Measurements from ENCODE around the gene MRPS5.

Gene MRPS5

DNA sequence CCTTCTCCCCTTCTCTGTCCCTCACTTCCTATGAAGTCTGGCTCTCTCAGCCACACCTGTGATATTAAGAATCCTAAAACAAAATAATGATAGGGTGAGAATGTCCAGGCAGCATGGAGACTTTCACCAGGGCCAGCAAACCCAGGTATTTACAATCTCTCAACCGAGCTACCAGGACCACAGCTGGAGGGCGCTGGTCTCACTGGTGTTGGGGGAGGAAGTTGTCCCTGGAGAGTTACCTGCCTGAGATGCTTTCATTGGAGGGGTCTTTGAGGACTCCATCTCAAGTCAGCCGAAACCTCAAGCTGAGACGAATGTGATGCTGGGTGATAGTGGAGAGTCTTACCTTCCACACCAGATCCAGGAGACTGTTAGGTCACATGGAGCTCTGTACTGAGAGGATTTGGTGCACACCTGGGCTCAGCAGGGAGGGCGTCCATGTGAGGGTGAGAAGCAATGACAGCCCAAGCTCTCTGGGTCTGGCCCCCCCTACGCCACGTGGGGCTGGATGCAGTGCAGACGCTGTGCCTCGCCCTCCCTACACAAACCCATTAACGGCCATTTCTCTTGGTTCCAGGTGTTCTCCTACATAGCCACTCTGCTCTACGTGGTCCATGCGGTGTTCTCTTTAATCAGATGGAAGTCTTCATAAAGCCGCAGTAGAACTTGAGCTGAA lies 68.7 kb downstream of the MRPS5 start:
- Histone ChIP-seq H3K27me3 (ENCODE audit: control insufficient read depth, insufficient read depth, low read length) (no peaks in the 10 kb centered on the region), H3K4me1 (ENCODE audit: control insufficient read depth, insufficient read depth, low read length) (no peaks in the 10 kb centered on the region), H3K27ac (ENCODE audit: low read depth, low read length) (no peak overlapping the region), H3K9ac (ENCODE audit: low read depth, low read length) (no peak overlapping the region), H3K9me3 (ENCODE audit: control insufficient read depth, insufficient read depth, low read length) (no peaks in the 10 kb centered on the region), H3K36me3 (ENCODE audit: control insufficient read depth, insufficient read depth, low read length) (no peaks in the 10 kb centered on the region), H3K4me3 (ENCODE audit: low read depth, low read length) (no peak overlapping the region)

- Histone ChIP-seq H3K9me3 (ENCODE audit: control insufficient read depth, insufficient read depth, low read length) (no peaks in the 10 kb centered on the region), H3K36me3 (ENCODE audit: control insufficient read depth, insufficient read depth, low read length) (no peaks in the 10 kb centered on the region), H3K4me1 (ENCODE audit: control insufficient read depth, insufficient read depth, low read length) (no peaks in the 10 kb centered on the region), H3K9ac (ENCODE audit: low read depth, low read length) (no peak overlapping the region), H3K27ac (ENCODE audit: low read depth, low read length) (no peak overlapping the region), H3K4me3 (ENCODE audit: low read depth, low read length) (no peak overlapping the region), H3K27me3 (ENCODE audit: control insufficient read depth, insufficient read depth, low read length) (no peaks in the 10 kb centered on the region)
These were observed 69.3 kb downstream of the MRPS5 start for GRCh38 chr2:95052307-95052706.

DNA sequence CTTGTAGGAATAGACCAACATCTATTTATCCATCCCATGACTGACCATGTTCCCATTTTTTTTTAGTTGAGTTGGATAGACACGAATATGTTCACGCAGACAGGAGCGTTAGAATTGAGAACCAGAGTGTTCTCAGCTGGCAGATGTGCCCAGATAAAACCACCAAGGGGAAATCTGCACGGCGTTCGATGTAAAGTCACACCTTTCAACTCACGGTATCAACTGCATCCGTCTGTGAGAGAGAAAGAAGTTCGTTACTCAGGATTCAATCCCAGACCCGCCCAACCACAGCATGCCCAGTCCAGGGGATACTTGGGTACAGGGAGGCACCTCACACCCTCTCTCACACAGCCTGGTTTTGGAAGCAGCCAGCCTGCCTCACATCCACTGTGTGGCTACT lies 70.0 kb downstream of the MRPS5 start:
- no peak overlapping the region for H3K4me3 ChIP-seq (ENCODE audit: low read depth, low read length)
- no peak overlapping the region for H3K27ac ChIP-seq (ENCODE audit: low read depth, low read length)
- no peaks in the 10 kb centered on the region for H3K36me3 ChIP-seq (ENCODE audit: control insufficient read depth, insufficient read depth, low read length)
- H3K27me3 ChIP-seq (ENCODE audit: control insufficient read depth, insufficient read depth, low read length): no peaks in the 10 kb centered on the region
- H3K4me1 ChIP-seq (ENCODE audit: control insufficient read depth, insufficient read depth, low read length): no peaks in the 10 kb centered on the region
- H3K9ac ChIP-seq (ENCODE audit: low read depth, low read length): no peak overlapping the region
- H3K9me3 ChIP-seq (ENCODE audit: control insufficient read depth, insufficient read depth, low read length): no peaks in the 10 kb centered on the region

GRCh38 chr2:95050385-95051300 lies 71.0 kb downstream of the MRPS5 start:
- H3K9ac ChIP-seq (ENCODE audit: low read depth, low read length): no peak overlapping the region
- no peaks in the 10 kb centered on the region for H3K9me3 ChIP-seq (ENCODE audit: control insufficient read depth, insufficient read depth, low read length)
- H3K27me3 ChIP-seq (ENCODE audit: control insufficient read depth, insufficient read depth, low read length): no peaks in the 10 kb centered on the region
- H3K4me1 ChIP-seq (ENCODE audit: control insufficient read depth, insufficient read depth, low read length): no peaks in the 10 kb centered on the region
- no peak overlapping the region for H3K27ac ChIP-seq (ENCODE audit: low read depth, low read length)
- no peaks in the 10 kb centered on the region for H3K36me3 ChIP-seq (ENCODE audit: control insufficient read depth, insufficient read depth, low read length)
- no peak overlapping the region for H3K4me3 ChIP-seq (ENCODE audit: low read depth, low read length)

DNA sequence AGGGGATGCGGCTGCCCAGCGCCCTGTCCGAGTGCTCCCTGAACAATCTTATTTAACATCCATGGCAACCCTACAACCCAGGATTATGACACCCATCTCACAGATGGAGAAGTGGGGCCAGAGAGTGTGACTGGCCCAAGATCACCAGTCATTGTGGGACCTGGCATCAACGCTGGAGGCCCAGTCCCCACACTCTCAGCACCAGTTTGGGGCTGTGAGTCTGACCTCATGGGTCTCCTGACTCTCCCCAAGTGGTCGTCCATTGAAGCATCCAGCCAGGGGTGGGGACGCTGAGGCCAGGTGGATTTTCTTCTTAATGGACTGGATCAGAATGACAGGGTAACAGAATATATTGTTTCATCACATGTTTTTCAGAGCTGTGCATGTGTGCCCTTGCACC lies 71.6 kb downstream of the MRPS5 start:
- Histone ChIP-seq H3K27ac (ENCODE audit: low read depth, low read length) (no peak overlapping the region), H3K4me1 (ENCODE audit: control insufficient read depth, insufficient read depth, low read length) (no peaks in the 10 kb centered on the region), H3K4me3 (ENCODE audit: low read depth, low read length) (no peak overlapping the region), H3K9me3 (ENCODE audit: control insufficient read depth, insufficient read depth, low read length) (no peaks in the 10 kb centered on the region), H3K27me3 (ENCODE audit: control insufficient read depth, insufficient read depth, low read length) (no peaks in the 10 kb centered on the region), H3K9ac (ENCODE audit: low read depth, low read length) (no peak overlapping the region), H3K36me3 (ENCODE audit: control insufficient read depth, insufficient read depth, low read length) (no peaks in the 10 kb centered on the region)

GRCh38 chr2:95049683-95049955 lies 72.0 kb downstream of the MRPS5 start:
- Histone ChIP-seq H3K9me3 (ENCODE audit: control insufficient read depth, insufficient read depth, low read length) (no peaks in the 10 kb centered on the region), H3K27ac (ENCODE audit: low read depth, low read length) (no peak overlapping the region), H3K4me1 (ENCODE audit: control insufficient read depth, insufficient read depth, low read length) (no peaks in the 10 kb centered on the region), H3K4me3 (ENCODE audit: low read depth, low read length) (no peak overlapping the region), H3K9ac (ENCODE audit: low read depth, low read length) (no peak overlapping the region), H3K27me3 (ENCODE audit: control insufficient read depth, insufficient read depth, low read length) (no peaks in the 10 kb centered on the region), H3K36me3 (ENCODE audit: control insufficient read depth, insufficient read depth, low read length) (no peaks in the 10 kb centered on the region)

GRCh38 chr2:95048825-95049682 lies 72.6 kb downstream of the MRPS5 start:
- Histone ChIP-seq H3K9me3 (ENCODE audit: control insufficient read depth, insufficient read depth, low read length) (no peaks in the 10 kb centered on the region), H3K4me1 (ENCODE audit: control insufficient read depth, insufficient read depth, low read length) (no peaks in the 10 kb centered on the region), H3K4me3 (ENCODE audit: low read depth, low read length) (no peak overlapping the region), H3K27me3 (ENCODE audit: control insufficient read depth, insufficient read depth, low read length) (no peaks in the 10 kb centered on the region), H3K9ac (ENCODE audit: low read depth, low read length) (no peak overlapping the region), H3K36me3 (ENCODE audit: control insufficient read depth, insufficient read depth, low read length) (no peaks in the 10 kb centered on the region), H3K27ac (ENCODE audit: low read depth, low read length) (no peak overlapping the region)

GRCh38 chr2:95047629-95048510 lies 73.7 kb downstream of the MRPS5 start:
- H3K4me1 ChIP-seq (ENCODE audit: control insufficient read depth, insufficient read depth, low read length): peaks cover 7% of the 10 kb centered on the region; the same call in 1 of the 2 replicates
- H3K4me3 ChIP-seq (ENCODE audit: low read depth, low read length): no peak overlapping the region
- no peaks in the 10 kb centered on the region for H3K27me3 ChIP-seq (ENCODE audit: control insufficient read depth, insufficient read depth, low read length)
- no peaks in the 10 kb centered on the region for H3K9me3 ChIP-seq (ENCODE audit: control insufficient read depth, insufficient read depth, low read length)
- no peak overlapping the region for H3K9ac ChIP-seq (ENCODE audit: low read depth, low read length)
- H3K36me3 ChIP-seq (ENCODE audit: control insufficient read depth, insufficient read depth, low read length): no peaks in the 10 kb centered on the region
- no peak overlapping the region for H3K27ac ChIP-seq (ENCODE audit: low read depth, low read length)

DNA sequence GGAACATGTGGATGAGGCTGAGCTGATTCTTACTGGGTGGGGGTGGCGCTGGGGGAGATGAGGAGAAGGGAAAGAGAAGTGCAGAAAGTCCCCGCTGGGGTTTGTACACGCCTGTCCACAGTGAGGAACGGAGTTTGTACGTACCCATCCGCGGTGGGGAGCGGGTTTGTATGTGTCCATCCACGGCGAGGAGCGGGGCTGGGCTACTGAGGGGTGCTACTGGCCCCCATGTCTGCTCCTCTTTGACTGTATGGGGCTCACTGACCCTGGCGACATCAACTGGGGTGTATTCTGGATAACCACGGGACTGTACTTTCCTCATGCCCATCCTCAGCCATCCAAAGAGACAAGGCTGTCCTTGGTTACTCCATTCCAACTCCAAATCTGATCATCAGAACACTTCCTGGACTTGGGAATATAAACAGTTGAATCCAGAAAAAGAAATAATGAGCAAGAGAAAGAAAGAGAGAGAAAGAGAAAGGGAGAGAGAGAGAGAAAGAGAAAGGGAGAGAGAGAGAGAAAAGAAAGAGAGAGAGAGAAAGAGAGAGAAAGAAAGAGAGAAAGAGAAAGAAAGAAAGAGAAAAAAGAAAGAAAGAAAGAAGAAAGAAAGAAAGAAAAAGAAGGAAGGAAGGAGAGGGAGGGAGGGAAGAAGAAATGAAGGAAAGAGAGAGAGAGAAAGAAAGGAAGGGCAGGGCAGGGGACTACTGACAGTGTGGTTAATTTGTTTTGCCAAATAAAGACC lies 75.1 kb downstream of the MRPS5 start:
- H3K27ac ChIP-seq (ENCODE audit: low read depth, low read length): no peak overlapping the region
- no peak overlapping the region for H3K4me3 ChIP-seq (ENCODE audit: low read depth, low read length)
- no peaks in the 10 kb centered on the region for H3K36me3 ChIP-seq (ENCODE audit: control insufficient read depth, insufficient read depth, low read length)
- no peak overlapping the region for H3K9ac ChIP-seq (ENCODE audit: low read depth, low read length)
- H3K4me1 ChIP-seq (ENCODE audit: control insufficient read depth, insufficient read depth, low read length): peaks cover 7% of the 10 kb centered on the region; the same call in 1 of the 2 replicates
- H3K27me3 ChIP-seq (ENCODE audit: control insufficient read depth, insufficient read depth, low read length): no peaks in the 10 kb centered on the region
- no peaks in the 10 kb centered on the region for H3K9me3 ChIP-seq (ENCODE audit: control insufficient read depth, insufficient read depth, low read length)

DNA sequence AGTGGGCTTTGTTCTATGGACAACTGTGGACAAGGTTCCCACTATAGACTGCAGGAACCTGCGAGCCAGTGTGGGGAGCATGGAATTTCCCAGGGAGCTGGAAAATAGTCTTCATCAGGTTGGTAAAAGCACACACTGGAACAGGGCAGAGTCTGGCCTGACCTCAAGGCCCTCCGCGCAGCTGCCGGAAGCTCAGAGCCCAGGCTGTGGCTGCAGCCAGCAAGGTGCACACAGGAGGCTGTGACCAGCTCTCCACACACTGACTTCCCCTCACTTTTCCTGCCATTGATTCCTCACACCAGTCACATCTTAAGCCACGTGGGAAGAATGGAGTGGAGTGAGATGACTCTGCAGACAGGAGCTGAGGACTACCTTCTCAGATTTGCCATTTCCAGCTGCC lies 77.0 kb downstream of the MRPS5 start:
- H3K9me3 ChIP-seq (ENCODE audit: control insufficient read depth, insufficient read depth, low read length): no peaks in the 10 kb centered on the region
- H3K4me3 ChIP-seq (ENCODE audit: low read depth, low read length): no peak overlapping the region
- peaks cover 7% of the 10 kb centered on the region; the same call in 1 of the 2 replicates for H3K4me1 ChIP-seq (ENCODE audit: control insufficient read depth, insufficient read depth, low read length)
- H3K27ac ChIP-seq (ENCODE audit: low read depth, low read length): no peak overlapping the region
- no peak overlapping the region for H3K9ac ChIP-seq (ENCODE audit: low read depth, low read length)
- H3K27me3 ChIP-seq (ENCODE audit: control insufficient read depth, insufficient read depth, low read length): no peaks in the 10 kb centered on the region
- H3K36me3 ChIP-seq (ENCODE audit: control insufficient read depth, insufficient read depth, low read length): no peaks in the 10 kb centered on the region
